GM12864 (cell line): Measurements from ENCODE around the gene DAPK1.

Experiments used
- DNase-seq: peaks from one replicate; pipeline ENCODE4 v3.0.0-alpha.2; 2011; ENCODE audit warnings: low read depth
- H3K4me3 ChIP-seq: 2 replicates; pipeline ENCODE4 v1.5.1; 2011; ENCODE audit warnings: mild to moderate bottlenecking, low read depth, low read length, control low read depth
- CTCF ChIP-seq: IDR thresholded peaks from 2 replicates; pipeline ENCODE4 v1.5.1; 2011; ENCODE audit warnings: low read depth, mild to moderate bottlenecking, moderate library complexity, low read length, control low read depth, inconsistent platforms; ENCODE audit errors: missing control alignments

Gene DAPK1

GRCh38 chr9:87481890-87482855 lies 15.5 kb upstream of the DAPK1 start:
- no peak overlapping the region for H3K4me3 ChIP-seq
- DNase-seq = no peak
- no peak for TF ChIP-seq CTCF

GRCh38 chr9:87490225-87490624 lies 7.4 kb upstream of the DAPK1 start:
- H3K4me3 ChIP-seq = no peak overlapping the region
- TF ChIP-seq CTCF = no peak
- no peak for DNase-seq

- no peak for DNase-seq
- no peak for TF ChIP-seq CTCF
- no peak overlapping the region for H3K4me3 ChIP-seq
These were observed 6.8 kb upstream of the DAPK1 start for GRCh38 chr9:87490907-87491306.

GRCh38 chr9:87491523-87491922 lies 6.1 kb upstream of the DAPK1 start:
- no peak for TF ChIP-seq CTCF
- no peak overlapping the region for H3K4me3 ChIP-seq
- no peak for DNase-seq

GRCh38 chr9:87492642-87493041 lies 5.0 kb upstream of the DAPK1 start:
- no peak overlapping the region for H3K4me3 ChIP-seq
- DNase-seq = no peak
- no peak for TF ChIP-seq CTCF

GRCh38 chr9:87494970-87495471 lies 2.6 kb upstream of the DAPK1 start:
- no peak for DNase-seq
- no peak for TF ChIP-seq CTCF
- no peak overlapping the region for H3K4me3 ChIP-seq
